Spleen (tissue), 11 donors: Measurements from ENCODE around the gene SYNGR4. TPM values are rescaled to one million over a fixed set of nuclear protein-coding genes. Genes with fewer than 3 reads are reported as not detected.

ENCODE experiments used
- DNase-seq: peaks from one replicate; pipeline ENCODE4 v3.0.0-alpha.2; 2020
- H3K27ac ChIP-seq, 8 donors: fragments of 200-600 bp; sonication (generic) in 7 of 8; 1 replicate in 4 of 8; 2 replicates in 4 of 8; pipeline versions ENCODE4 v1.5.0 to v1.8.0; 2016 to 2021; ENCODE audit warnings: inconsistent platforms in 4 of 8, mild to moderate bottlenecking in 4 of 8, moderate library complexity in 1 of 8
- H3K27me3 ChIP-seq, 7 donors: fragments of 200-600 bp; sonication (generic) in 6 of 7; replicated peaks in 1 of 7; 1 replicate in 4 of 7; 2 replicates in 3 of 7; pipeline versions ENCODE4 v1.5.0 to v1.8.0; 2016 to 2021; ENCODE audit warnings: inconsistent platforms in 3 of 7, mild to moderate bottlenecking in 1 of 7
- H3K36me3 ChIP-seq, 6 donors: fragments of 200-600 bp; sonication (generic) in 5 of 6; 1 replicate in 4 of 6; 2 replicates in 2 of 6; pipeline versions ENCODE4 v1.5.0 to v1.8.0; 2016 to 2021; ENCODE audit warnings: inconsistent platforms in 2 of 6
- H3K4me1 ChIP-seq, 6 donors: fragments of 200-600 bp; sonication (generic) in 5 of 6; 1 replicate in 3 of 6; 2 replicates in 3 of 6; pipeline versions ENCODE4 v1.5.0 to v1.8.0; 2016 to 2021; ENCODE audit warnings: inconsistent platforms in 3 of 6
- H3K4me3 ChIP-seq, 8 donors: fragments of 200-600 bp; sonication (generic) in 7 of 8; 1 replicate in 4 of 8; 2 replicates in 4 of 8; pipeline versions ENCODE4 v1.5.0 to v1.8.0; 2016 to 2021; ENCODE audit warnings: inconsistent platforms in 4 of 8, mild to moderate bottlenecking in 4 of 8, moderate library complexity in 2 of 8
- H3K9me3 ChIP-seq, 8 donors: fragments of 200-600 bp; sonication (generic) in 7 of 8; 1 replicate in 4 of 8; 2 replicates in 4 of 8; pipeline versions ENCODE4 v1.5.0 to v1.8.0; 2016 to 2021; ENCODE audit warnings: inconsistent platforms in 4 of 8
- CTCF ChIP-seq, 11 experiments: fragments of 200-600 bp in 7 of 11; fragments of 450-650 bp in 4 of 11; sonication (generic) in 4 of 11; IDR thresholded peaks in 8 of 11; conservative IDR thresholded peaks in 3 of 11; 1 replicate in 7 of 11; 2 replicates in 4 of 11; pipeline versions ENCODE4 v1.4.0 to v1.8.0; 2016 to 2021; ENCODE audit warnings: antibody characterized with exemption in 11 of 11, inconsistent platforms in 4 of 11, mild to moderate bottlenecking in 1 of 11
- POLR2A ChIP-seq, 3 donors: fragments of 450-650 bp; IDR thresholded peaks; one replicate each; pipeline ENCODE4 v1.5.1; 2017; ENCODE audit warnings: antibody characterized with exemption in 3 of 3, mild to moderate bottlenecking in 1 of 3
- POLR2AphosphoS5 ChIP-seq, 3 donors: sonication (generic); formaldehyde crosslinking; IDR thresholded peaks; one replicate each; pipeline ENCODE4 v1.5.1; 2017; ENCODE audit warnings: antibody characterized with exemption in 3 of 3
- WGBS, 5 donors: extraction: QIAGEN DNeasy Blood & Tissue Kit in 3 of 5; methylation state at CpG; one replicate each; pipeline versions ENCODE4 v1.1.5 to v1.1.7; 2013 to 2018; 5-methylcytosine and 5-hydroxymethylcytosine counted together
- intact Hi-C: fragments of 100-400 bp; cut with DNase I; formaldehyde crosslinking; loops from one replicate; pipeline ENCODE4 v1.15.0; 2023; ENCODE audit warnings: low total_unique reads
- polyA plus RNA-seq, 3 donors: library from polyadenylated mRNA; stranded (reverse); fragments of 200-250 nt; gene quantifications; one replicate each; pipeline ENCODE4 v1.2.1, GENCODE V29; 2013
- total RNA-seq, 7 donors: library from RNA; depleted of rRNA in 3 of 7; stranded (reverse); fragments of >200 nt in 3 of 7; fragmentation: NEBNext Ultra II Directional in 4 of 7; extraction: Animal tissue kit (Norgen Biotek cat#: 25700) in 4 of 7; gene quantifications; one replicate each; pipeline versions ENCODE4 v1.1.0 to v1.2.1, GENCODE V29; 2016 to 2021
- donor health status: healthy with polysubstance abuse.
- donor health status: DM: no; HTN: no; CAD: no; lungs with moderate emphysema.
- donor health status: DM: no; HTN: no; CAD: no.
- donor health status: Bipolar disorder and iron deficiency.
- donor health status: healthy.
- donor health status: DM: no; HTN: no; CAD: no.
- donor health status: DM: yes; HTN: yes; CAD: no.

Gene SYNGR4
- total and polyA plus RNA-seq, 10 donors = 0.09 TPM; not detected in 9

GRCh38 chr19:48403606-48404005 lies 39.4 kb downstream of the SYNGR4 start:
- Histone ChIP-seq H3K27me3 (peaks cover 0 to 25% (median 0%) of the 10 kb centered on the region in 7 donors), H3K9me3 (peaks cover 0 to 9% (median 0%) of the 10 kb centered on the region in 8 donors), H3K4me3 (no peak overlapping the region), H3K4me1 (peaks cover 0 to 26% (median 5%) of the 10 kb centered on the region in 6 donors), H3K36me3 (no peaks in the 10 kb centered on the region), H3K27ac (peak overlapping the region in 3 of 8 donors; percentile 11 to 35 (median 29))
- WGBS, 5 donors = 0 to 37% (median 30%) methylated on average over 2 to 3 of the region's 3 CpGs
- no peak for TF ChIP-seq POLR2AphosphoS5 (IDR thresholded peaks at IDR 0.05)
- no peak for TF ChIP-seq CTCF (IDR thresholded peaks at IDR 0.05 in 8 of 11, conservative IDR thresholded peaks at IDR 0.05 in 3 of 11)
- no peak for TF ChIP-seq POLR2A (IDR thresholded peaks at IDR 0.05)
- intact Hi-C loops = no loop called here
- DNase-seq = peak; percentile 90

- Histone ChIP-seq H3K27ac (no peak overlapping the region), H3K4me3 (no peak overlapping the region), H3K9me3 (peaks cover 0 to 5% (median 0%) of the 10 kb centered on the region in 8 donors), H3K4me1 (peaks cover 0 to 12% (median 3%) of the 10 kb centered on the region in 6 donors), H3K27me3 (peaks cover 0 to 22% (median 0%) of the 10 kb centered on the region in 7 donors), H3K36me3 (no peaks in the 10 kb centered on the region)
- intact Hi-C loops = no loop called here
- DNase-seq = no peak
- 85 to 91% (median 88%) methylated on average over 22 to 27 of the region's 27 CpGs for WGBS, 5 donors
- TF ChIP-seq CTCF (IDR thresholded peaks at IDR 0.05 in 8 of 11, conservative IDR thresholded peaks at IDR 0.05 in 3 of 11) (no peak), POLR2A (IDR thresholded peaks at IDR 0.05) (no peak), POLR2AphosphoS5 (IDR thresholded peaks at IDR 0.05) (no peak)
Observed at GRCh38 chr19:48405010-48405659, 41.0 kb downstream of the SYNGR4 start.

- no peak for DNase-seq
- peaks cover 0 to 8% (median 2%) of the 10 kb centered on the region in 6 donors for H3K4me1 ChIP-seq
- H3K4me3 ChIP-seq = no peak overlapping the region
- WGBS, 5 donors = 72 to 79% (median 76%) methylated on average over 13 of the region's 13 CpGs
- peaks cover 0 to 5% (median 0%) of the 10 kb centered on the region in 8 donors for H3K9me3 ChIP-seq
- TF ChIP-seq POLR2A (IDR thresholded peaks at IDR 0.05) (no peak), POLR2AphosphoS5 (IDR thresholded peaks at IDR 0.05) (no peak), CTCF (IDR thresholded peaks at IDR 0.05 in 8 of 11, conservative IDR thresholded peaks at IDR 0.05 in 3 of 11) (no peak)
- H3K27me3 ChIP-seq = peaks cover 0 to 22% (median 0%) of the 10 kb centered on the region in 7 donors
- intact Hi-C loops = no loop called here
- H3K36me3 ChIP-seq = no peaks in the 10 kb centered on the region
- H3K27ac ChIP-seq = no peak overlapping the region
Observed at GRCh38 chr19:48405850-48406249, 41.7 kb downstream of the SYNGR4 start.

- no peaks in the 10 kb centered on the region for H3K36me3 ChIP-seq
- peaks cover 0 to 47% (median 19%) of the 10 kb centered on the region in 7 donors for H3K27me3 ChIP-seq
- 42 to 58% (median 50%) methylated on average over 21 to 24 of the region's 24 CpGs for WGBS, 5 donors
- peaks cover 0 to 34% (median 19%) of the 10 kb centered on the region in 6 donors for H3K4me1 ChIP-seq
- intact Hi-C loops = no loop called here
- no peak for DNase-seq
- TF ChIP-seq POLR2A (IDR thresholded peaks at IDR 0.05) (no peak), POLR2AphosphoS5 (IDR thresholded peaks at IDR 0.05) (no peak), CTCF (IDR thresholded peaks at IDR 0.05 in 8 of 11, conservative IDR thresholded peaks at IDR 0.05 in 3 of 11) (no peak)
- no peaks in the 10 kb centered on the region for H3K9me3 ChIP-seq
- peak overlapping the region in 1 of 8 donors; percentile 63 for H3K4me3 ChIP-seq
- peak overlapping the region in 2 of 8 donors; percentile 19 to 45 for H3K27ac ChIP-seq
Observed at GRCh38 chr19:48413879-48414587, 49.9 kb downstream of the SYNGR4 start.
